H9 (cell line): Measurements from ENCODE around the gene ABCG1. TPM values are rescaled to one million over a fixed set of nuclear protein-coding genes. Genes with fewer than 3 reads are reported as not detected.

ENCODE experiments used
- DNase-seq: peaks from one replicate; pipeline ENCODE4 v3.0.0-alpha.2; 2017
- H2AFZ ChIP-seq: one replicate; pipeline ENCODE4 v1.6.1; 2013; ENCODE audit warnings: mild to moderate bottlenecking, low read length, control low read depth, moderate library complexity
- H2AK5ac ChIP-seq: 2 replicates; pipeline ENCODE4 v1.6.1; 2013; ENCODE audit warnings: low read length, control low read depth, mixed read lengths; ENCODE audit not compliant: insufficient read length
- H2BK120ac ChIP-seq: one replicate; pipeline ENCODE4 v1.6.1; 2013; ENCODE audit warnings: low read depth, mild to moderate bottlenecking, low read length, control low read depth, inconsistent platforms; ENCODE audit not compliant: poor library complexity, severe bottlenecking
- H2BK12ac ChIP-seq: 2 replicates; pipeline ENCODE4 v1.6.1; 2013; ENCODE audit warnings: low read length, control low read depth, mixed read lengths, low read depth; ENCODE audit not compliant: insufficient read length
- H2BK15ac ChIP-seq: 2 replicates; pipeline ENCODE4 v1.6.1; 2013; ENCODE audit warnings: low read depth, low read length, control low read depth
- H2BK20ac ChIP-seq: one replicate; pipeline ENCODE4 v1.6.1; 2013; ENCODE audit warnings: low read depth, mild to moderate bottlenecking, low read length, control low read depth, inconsistent platforms; ENCODE audit not compliant: poor library complexity, severe bottlenecking
- H2BK5ac ChIP-seq: 2 replicates; pipeline ENCODE4 v1.6.1; 2013; ENCODE audit warnings: low read length, control low read depth, mixed read lengths; ENCODE audit not compliant: insufficient read length
- H3K14ac ChIP-seq: 2 replicates; pipeline ENCODE4 v1.6.1; 2013; ENCODE audit warnings: low read length, control low read depth; ENCODE audit not compliant: insufficient read depth
- H3K18ac ChIP-seq: 2 replicates; pipeline ENCODE4 v1.6.1; 2013; ENCODE audit warnings: low read depth, mild to moderate bottlenecking, mixed read lengths, low read length, control low read depth; ENCODE audit not compliant: insufficient read length
- H3K23ac ChIP-seq: 2 replicates; pipeline ENCODE4 v1.6.1; 2013; ENCODE audit warnings: low read length, control low read depth, mixed read lengths, low read depth; ENCODE audit not compliant: insufficient read length
- H3K23me2 ChIP-seq: 2 replicates; pipeline ENCODE4 v1.6.1; 2013; ENCODE audit warnings: low read depth, mild to moderate bottlenecking, mixed read lengths, low read length, control low read depth; ENCODE audit not compliant: insufficient read length, poor library complexity, severe bottlenecking
- H3K27ac ChIP-seq: 2 replicates; pipeline ENCODE4 v1.5.1; 2013; ENCODE audit warnings: low read length, control low read depth, mixed read lengths, low read depth; ENCODE audit not compliant: insufficient read length
- H3K27me3 ChIP-seq: 2 replicates; pipeline ENCODE4 v1.6.1; 2013; ENCODE audit warnings: low read length, control low read depth, inconsistent platforms; ENCODE audit not compliant: insufficient read depth
- H3K4ac ChIP-seq: 2 replicates; pipeline ENCODE4 v1.6.1; 2013; ENCODE audit warnings: low read depth, mild to moderate bottlenecking, control low read depth, inconsistent platforms, low read length, moderate library complexity
- H3K4me1 ChIP-seq: 2 replicates; pipeline ENCODE4 v1.6.1; 2013; ENCODE audit warnings: low read length, control low read depth, inconsistent platforms; ENCODE audit not compliant: insufficient read depth
- H3K4me2 ChIP-seq: 2 replicates; pipeline ENCODE4 v1.6.1; 2013; ENCODE audit warnings: low read length, control low read depth, mixed read lengths; ENCODE audit not compliant: insufficient read length, insufficient read depth
- H3K56ac ChIP-seq: 2 replicates; pipeline ENCODE4 v1.6.1; 2013; ENCODE audit warnings: low read depth, mild to moderate bottlenecking, mixed read lengths, low read length, control low read depth; ENCODE audit not compliant: insufficient read length
- H3K79me1 ChIP-seq: 2 replicates; pipeline ENCODE4 v1.6.1; 2013; ENCODE audit warnings: low read depth, mild to moderate bottlenecking, moderate library complexity, low read length, control low read depth, inconsistent platforms; ENCODE audit not compliant: insufficient read depth, poor library complexity, severe bottlenecking
- H3K79me2 ChIP-seq: 2 replicates; pipeline ENCODE4 v1.6.1; 2013; ENCODE audit warnings: low read length, control low read depth, inconsistent platforms; ENCODE audit not compliant: insufficient read depth
- H3K9ac ChIP-seq: 2 replicates; pipeline ENCODE4 v1.6.1; 2013; ENCODE audit warnings: low read length, control low read depth, mixed read lengths; ENCODE audit not compliant: insufficient read length; ENCODE audit errors: extremely low read depth
- H3K9me3 ChIP-seq: one replicate; pipeline ENCODE4 v1.6.1; 2013; ENCODE audit warnings: low read depth, low read length, inconsistent platforms; ENCODE audit not compliant: control insufficient read depth
- H3T11ph ChIP-seq: one replicate; pipeline ENCODE4 v1.6.1; 2013; ENCODE audit warnings: mild to moderate bottlenecking, low read length, control low read depth, inconsistent platforms
- H4K20me1 ChIP-seq: one replicate; pipeline ENCODE4 v1.6.1; 2013; ENCODE audit not compliant: control insufficient read depth, insufficient read length, insufficient read depth
- H4K5ac ChIP-seq: 2 replicates; pipeline ENCODE4 v1.6.1; 2013; ENCODE audit warnings: low read depth, mild to moderate bottlenecking, mixed read lengths, low read length, control low read depth; ENCODE audit not compliant: insufficient read length
- H4K8ac ChIP-seq: replicated peaks from 2 replicates; pipeline ENCODE4 v1.6.1; 2013; ENCODE audit warnings: low read length, control low read depth, mixed read lengths, low read depth; ENCODE audit not compliant: insufficient read length
- H4K91ac ChIP-seq: 2 replicates; pipeline ENCODE4 v1.6.1; 2013; ENCODE audit warnings: low read depth, mild to moderate bottlenecking, moderate library complexity, mixed read lengths, low read length, control low read depth; ENCODE audit not compliant: insufficient read length
- H3K27ac Mint-ChIP-seq, 3 experiments: 2 replicates in 2 of 3; 3 replicates in 1 of 3; pipeline ENCODE4 v1.8.0; 2020 to 2021; ENCODE audit warnings: mixed read lengths in 3 of 3, mild to moderate bottlenecking in 1 of 3, moderate library complexity in 1 of 3
- H3K27me3 Mint-ChIP-seq: 2 replicates; pipeline ENCODE4 v1.8.0; 2021; ENCODE audit warnings: low read depth, mild to moderate bottlenecking, moderate library complexity, mixed read lengths
- H3K36me3 Mint-ChIP-seq, 3 experiments: 2 replicates in 2 of 3; 3 replicates in 1 of 3; pipeline ENCODE4 v1.8.0; 2020 to 2021; ENCODE audit warnings: low read depth in 3 of 3, mixed read lengths in 3 of 3; ENCODE audit not compliant: insufficient read depth in 1 of 3
- H3K4me1 Mint-ChIP-seq, 2 experiments: 2 replicates each; pipeline ENCODE4 v1.8.0; 2020; ENCODE audit warnings: mixed read lengths in 2 of 2
- H3K4me3 Mint-ChIP-seq, 2 experiments: 2 replicates in 1 of 2; 3 replicates in 1 of 2; pipeline ENCODE4 v1.8.0; 2020 to 2021; ENCODE audit warnings: mild to moderate bottlenecking in 2 of 2, mixed read lengths in 2 of 2, moderate library complexity in 1 of 2
- H3K9me3 Mint-ChIP-seq, 2 experiments: 2 replicates in 1 of 2; 3 replicates in 1 of 2; pipeline ENCODE4 v1.8.0; 2020; ENCODE audit warnings: mild to moderate bottlenecking in 2 of 2, mixed read lengths in 2 of 2, moderate library complexity in 1 of 2
- WGBS: extraction: QIAGEN DNeasy Blood & Tissue Kit; methylation state at CpG from one replicate; pipeline ENCODE4 v1.1.7; 2013; ENCODE audit warnings: missing lambda C conversion rate, low lambda C conversion rate, mixed read lengths; ENCODE audit not compliant: insufficient read length; ENCODE audit errors: extremely low coverage; 5-methylcytosine and 5-hydroxymethylcytosine counted together
- total RNA-seq: library from RNA; stranded (reverse); gene quantifications from 2 replicates; pipeline ENCODE4 v1.2.1, GENCODE V29; 2021
- TF ChIP-seq, protein P1 (sequence below): fragments of 200-600 bp; sonication (generic); conservative IDR thresholded peaks from 3 replicates; pipeline ENCODE4 v1.8.0; 2021; ENCODE audit warnings: antibody characterized with exemption, mild to moderate bottlenecking

ABCG1 gene
- total RNA-seq, 1 experiment from 2014 or later: 0.83 TPM

- Histone ChIP-seq H3K23me2 (no peaks in the 10 kb centered on the region), H3K79me2 (no peaks in the 10 kb centered on the region), H3T11ph (no peak overlapping the region), H4K91ac (no peak overlapping the region), H2BK12ac (no peak overlapping the region), H3K23ac (no peak overlapping the region), H2BK15ac (no peak overlapping the region), H2BK120ac (no peak overlapping the region), H3K4ac (no peak overlapping the region), H3K27ac (no peak overlapping the region), H4K8ac (no peak overlapping the region), H3K18ac (no peak overlapping the region), H2BK20ac (no peak overlapping the region), H3K79me1 (no peaks in the 10 kb centered on the region), H3K4me1 (peaks cover 3% of the 10 kb centered on the region; the same call in 1 of the 2 replicates), H2BK5ac (no peak overlapping the region), H2AK5ac (no peak overlapping the region), H2AFZ (no peak overlapping the region), H3K4me2 (no peak overlapping the region), H3K9ac (no peak overlapping the region), H3K14ac (no peak overlapping the region; the same call in 1 of the 2 replicates), H4K20me1 (no peaks in the 10 kb centered on the region), H3K27me3 (no peaks in the 10 kb centered on the region), H4K5ac (no peak overlapping the region), H3K56ac (no peak overlapping the region), H3K9me3 (no peaks in the 10 kb centered on the region)
- Mint-ChIP-seq H3K9me3 (peaks cover 0 to 10% of the 10 kb centered on the region in 2 experiments; a peak in 2 of 5 replicates), H3K27me3 (peaks cover 3% of the 10 kb centered on the region; the same call in 1 of the 2 replicates), H3K27ac (no peak overlapping the region; a peak in 1 of 7 replicates), H3K4me1 (peaks cover 20 to 21% of the 10 kb centered on the region in 2 experiments), H3K4me3 (no peak overlapping the region), H3K36me3 (peaks cover 0 to 5% (median 0%) of the 10 kb centered on the region in 3 experiments; a peak in 2 of 7 replicates)
- TF ChIP-seq, protein P1, sequence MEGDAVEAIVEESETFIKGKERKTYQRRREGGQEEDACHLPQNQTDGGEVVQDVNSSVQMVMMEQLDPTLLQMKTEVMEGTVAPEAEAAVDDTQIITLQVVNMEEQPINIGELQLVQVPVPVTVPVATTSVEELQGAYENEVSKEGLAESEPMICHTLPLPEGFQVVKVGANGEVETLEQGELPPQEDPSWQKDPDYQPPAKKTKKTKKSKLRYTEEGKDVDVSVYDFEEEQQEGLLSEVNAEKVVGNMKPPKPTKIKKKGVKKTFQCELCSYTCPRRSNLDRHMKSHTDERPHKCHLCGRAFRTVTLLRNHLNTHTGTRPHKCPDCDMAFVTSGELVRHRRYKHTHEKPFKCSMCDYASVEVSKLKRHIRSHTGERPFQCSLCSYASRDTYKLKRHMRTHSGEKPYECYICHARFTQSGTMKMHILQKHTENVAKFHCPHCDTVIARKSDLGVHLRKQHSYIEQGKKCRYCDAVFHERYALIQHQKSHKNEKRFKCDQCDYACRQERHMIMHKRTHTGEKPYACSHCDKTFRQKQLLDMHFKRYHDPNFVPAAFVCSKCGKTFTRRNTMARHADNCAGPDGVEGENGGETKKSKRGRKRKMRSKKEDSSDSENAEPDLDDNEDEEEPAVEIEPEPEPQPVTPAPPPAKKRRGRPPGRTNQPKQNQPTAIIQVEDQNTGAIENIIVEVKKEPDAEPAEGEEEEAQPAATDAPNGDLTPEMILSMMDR: no peak
- no peak for DNase-seq
- no CpG with 5 or more reads among the region's 4 CpGs for WGBS
These were observed 102.9 kb downstream of the ABCG1 start for GRCh38 chr21:42321845-42322244.
